ENCODE data around the gene PTPRT.

Gene PTPRT

GRCh38 chr20:42978184-42978974 is 211.3 kb downstream of the PTPRT start:
- H3K36me3 Mint-ChIP-seq (ENCODE audit: low read depth) = no peaks in the 10 kb centered on the region

GRCh38 chr20:42975974-42976373 is 213.7 kb downstream of the PTPRT start:
- DNase-seq = no peak
- Mint-ChIP-seq H3K9me3 (no peaks in the 10 kb centered on the region), H3K27ac (no peak overlapping the region), H3K36me3 (ENCODE audit: low read depth) (no peaks in the 10 kb centered on the region), H3K27me3 (ENCODE audit: low read depth, poor library complexity) (peaks cover 22% of the 10 kb centered on the region), H3K4me1 (peaks cover 6% of the 10 kb centered on the region), H3K4me3 (no peak overlapping the region)
- TF ChIP-seq CTCF (IDR thresholded peaks at IDR 0.05) = no peak

More at GRCh38 chr20:42978184-42978974, 211.3 kb downstream of the PTPRT start:
- Mint-ChIP-seq H3K9me3 (no peaks in the 10 kb centered on the region), H3K27me3 (ENCODE audit: low read depth, poor library complexity) (peaks cover 22% of the 10 kb centered on the region), H3K4me1 (peaks cover 6% of the 10 kb centered on the region), H3K4me3 (no peak overlapping the region), H3K27ac (no peak overlapping the region)
- no peak for DNase-seq
- no peak for TF ChIP-seq CTCF (IDR thresholded peaks at IDR 0.05)

DNA sequence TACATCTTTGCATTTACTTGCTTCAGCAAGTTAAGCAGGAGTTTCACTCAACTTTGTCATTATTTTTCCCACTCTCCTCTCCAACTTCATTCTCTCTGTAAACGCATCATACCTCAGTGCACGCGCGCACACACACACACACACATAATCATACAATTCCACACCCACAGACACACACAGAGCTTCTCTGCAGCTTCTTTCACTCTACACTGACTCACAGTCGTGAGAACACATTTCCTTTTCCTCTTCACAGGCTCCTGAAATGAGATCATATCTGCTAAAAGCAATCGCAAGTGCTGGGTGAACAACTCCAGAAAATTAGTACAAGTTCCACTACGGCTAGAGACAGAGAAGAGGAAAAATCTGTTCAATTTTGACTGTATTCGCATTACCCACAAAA is 215.4 kb downstream of the PTPRT start:
- H3K9me3 Mint-ChIP-seq = no peaks in the 10 kb centered on the region
- H3K36me3 Mint-ChIP-seq (ENCODE audit: low read depth) = no peaks in the 10 kb centered on the region
- no peaks in the 10 kb centered on the region for H3K4me1 Mint-ChIP-seq
- no peak for DNase-seq
- H3K27me3 Mint-ChIP-seq (ENCODE audit: low read depth, poor library complexity) = peaks cover 11% of the 10 kb centered on the region
- H3K27ac Mint-ChIP-seq = no peak overlapping the region
- no peak for TF ChIP-seq CTCF (IDR thresholded peaks at IDR 0.05)
- H3K4me3 Mint-ChIP-seq = no peak overlapping the region

DNA sequence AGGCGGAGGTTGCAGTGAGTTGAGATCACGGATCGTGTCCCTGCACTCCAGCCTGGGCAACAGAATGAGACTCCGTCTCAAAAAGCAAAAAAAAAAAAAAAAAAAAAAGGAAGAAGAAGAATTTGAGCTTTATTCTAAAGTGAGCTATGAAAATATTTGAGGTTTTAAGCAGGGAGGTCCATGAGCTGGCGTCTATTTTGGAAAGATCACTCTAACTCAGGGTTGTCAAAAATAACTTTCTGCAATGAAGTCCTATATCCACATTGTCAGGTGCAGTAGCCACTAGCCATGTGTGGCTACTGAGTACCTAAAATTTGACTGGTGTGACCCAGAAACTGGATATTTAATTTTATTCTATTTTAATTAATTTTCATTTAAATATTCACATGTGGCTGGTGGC is 217.1 kb downstream of the PTPRT start:
- no peak for DNase-seq
- H3K27ac Mint-ChIP-seq = no peak overlapping the region
- no peak overlapping the region for H3K4me3 Mint-ChIP-seq
- no peaks in the 10 kb centered on the region for H3K36me3 Mint-ChIP-seq (ENCODE audit: low read depth)
- H3K9me3 Mint-ChIP-seq = no peaks in the 10 kb centered on the region
- peaks cover 4% of the 10 kb centered on the region for H3K27me3 Mint-ChIP-seq (ENCODE audit: low read depth, poor library complexity)
- no peak for TF ChIP-seq CTCF (IDR thresholded peaks at IDR 0.05)
- no peaks in the 10 kb centered on the region for H3K4me1 Mint-ChIP-seq

DNA sequence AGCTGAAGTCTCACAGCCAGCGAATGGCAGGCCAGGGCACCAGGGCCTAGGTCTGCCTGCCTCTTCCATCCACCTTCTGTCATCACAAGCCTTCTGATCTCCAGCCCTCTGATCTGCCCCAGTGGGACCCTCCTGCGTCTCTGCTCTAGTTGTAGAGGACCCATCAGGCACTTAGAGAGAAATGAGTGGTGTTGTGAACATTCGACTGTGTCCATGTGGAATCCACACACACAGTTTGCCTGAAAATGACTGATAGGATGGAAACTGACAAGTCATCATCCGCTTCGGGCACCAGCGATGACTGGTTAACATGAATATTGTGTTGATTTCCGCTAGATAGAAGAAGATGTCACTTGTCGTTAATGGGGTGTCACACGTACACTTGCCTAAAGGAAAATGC is 221.0 kb downstream of the PTPRT start:
- Mint-ChIP-seq H3K4me3 (no peak overlapping the region), H3K9me3 (no peaks in the 10 kb centered on the region), H3K36me3 (ENCODE audit: low read depth) (no peaks in the 10 kb centered on the region), H3K27me3 (ENCODE audit: low read depth, poor library complexity) (peaks cover 4% of the 10 kb centered on the region), H3K27ac (peak overlapping the region; percentile 27), H3K4me1 (no peaks in the 10 kb centered on the region)
- DNase-seq = no peak
- TF ChIP-seq CTCF (IDR thresholded peaks at IDR 0.05) = no peak

DNA sequence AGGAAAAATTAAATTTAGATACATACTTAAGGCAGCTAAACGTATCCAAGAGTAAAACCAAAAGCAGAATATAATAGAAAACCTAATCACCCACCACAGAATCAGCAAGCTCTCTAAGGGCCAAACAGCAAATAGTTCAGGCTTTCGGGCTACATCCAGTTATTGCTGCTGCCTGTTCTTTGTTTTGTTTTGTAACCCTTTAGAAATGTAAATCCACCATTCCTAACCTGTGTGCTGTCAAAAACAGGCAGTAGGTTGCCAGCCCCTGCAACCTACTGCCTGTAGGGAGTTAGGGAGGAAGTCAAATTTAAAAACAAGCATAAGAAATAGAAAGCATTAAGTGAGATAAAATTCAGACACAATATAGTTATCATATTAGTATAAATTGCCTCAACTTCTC is 225.9 kb downstream of the PTPRT start:
- no peak for DNase-seq
- no peaks in the 10 kb centered on the region for H3K27me3 Mint-ChIP-seq (ENCODE audit: low read depth, poor library complexity)
- peaks cover 8% of the 10 kb centered on the region for H3K9me3 Mint-ChIP-seq
- H3K27ac Mint-ChIP-seq = no peak overlapping the region
- H3K4me1 Mint-ChIP-seq = no peaks in the 10 kb centered on the region
- TF ChIP-seq CTCF (IDR thresholded peaks at IDR 0.05) = no peak
- no peak overlapping the region for H3K4me3 Mint-ChIP-seq
- H3K36me3 Mint-ChIP-seq (ENCODE audit: low read depth) = no peaks in the 10 kb centered on the region

All from nephron progenitor cell (in vitro differentiated cells).